Testis (tissue), 2 donors: Measurements from ENCODE around the gene ASIC1.

ENCODE experiments used
- POLR2A ChIP-seq: fragments of 450-650 bp; IDR thresholded peaks from one replicate; pipeline ENCODE4 v1.6.1; 2017; ENCODE audit warnings: antibody characterized with exemption, mild to moderate bottlenecking, moderate library complexity
- TF ChIP-seq, protein P1 (sequence below), 3 experiments: fragments of 450-650 bp in 2 of 3; fragments of 200-600 bp in 1 of 3; sonication (generic) in 1 of 3; IDR thresholded peaks; one replicate each; pipeline ENCODE4 v1.5.1; 2016 to 2019; ENCODE audit warnings: antibody characterized with exemption in 3 of 3, mild to moderate bottlenecking in 2 of 3, moderate library complexity in 1 of 3

DNA sequence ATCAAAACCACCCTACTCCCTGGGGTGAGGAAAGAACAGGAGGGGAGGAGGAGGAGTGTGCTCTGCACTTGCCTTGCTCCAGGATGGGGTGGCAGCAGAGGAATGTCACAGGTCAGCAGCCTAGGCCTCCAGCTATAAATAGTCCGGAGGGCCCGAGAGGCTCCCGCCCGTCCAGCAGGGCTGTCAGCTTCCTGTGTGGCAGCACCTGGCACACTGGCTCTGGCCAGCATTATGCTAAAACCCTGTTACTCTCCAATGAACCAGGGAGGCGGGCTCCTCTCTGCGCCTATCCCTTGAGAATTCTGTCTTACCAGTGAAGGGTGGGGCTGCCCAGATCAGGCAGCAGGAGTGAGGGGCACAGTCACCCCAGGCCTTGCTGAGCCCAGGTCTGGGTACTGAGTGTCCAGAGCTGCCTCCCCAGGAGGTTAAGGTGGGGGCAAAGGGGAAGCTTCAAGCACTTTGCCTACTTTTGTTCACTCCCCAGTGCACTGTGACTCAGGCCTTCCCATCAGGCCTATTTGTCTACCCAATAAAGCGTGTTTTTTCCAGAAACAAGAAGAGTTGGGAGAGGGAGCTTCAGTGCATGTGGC, 53.5 kb downstream of the ASIC1 start:
- TF ChIP-seq, protein P1, sequence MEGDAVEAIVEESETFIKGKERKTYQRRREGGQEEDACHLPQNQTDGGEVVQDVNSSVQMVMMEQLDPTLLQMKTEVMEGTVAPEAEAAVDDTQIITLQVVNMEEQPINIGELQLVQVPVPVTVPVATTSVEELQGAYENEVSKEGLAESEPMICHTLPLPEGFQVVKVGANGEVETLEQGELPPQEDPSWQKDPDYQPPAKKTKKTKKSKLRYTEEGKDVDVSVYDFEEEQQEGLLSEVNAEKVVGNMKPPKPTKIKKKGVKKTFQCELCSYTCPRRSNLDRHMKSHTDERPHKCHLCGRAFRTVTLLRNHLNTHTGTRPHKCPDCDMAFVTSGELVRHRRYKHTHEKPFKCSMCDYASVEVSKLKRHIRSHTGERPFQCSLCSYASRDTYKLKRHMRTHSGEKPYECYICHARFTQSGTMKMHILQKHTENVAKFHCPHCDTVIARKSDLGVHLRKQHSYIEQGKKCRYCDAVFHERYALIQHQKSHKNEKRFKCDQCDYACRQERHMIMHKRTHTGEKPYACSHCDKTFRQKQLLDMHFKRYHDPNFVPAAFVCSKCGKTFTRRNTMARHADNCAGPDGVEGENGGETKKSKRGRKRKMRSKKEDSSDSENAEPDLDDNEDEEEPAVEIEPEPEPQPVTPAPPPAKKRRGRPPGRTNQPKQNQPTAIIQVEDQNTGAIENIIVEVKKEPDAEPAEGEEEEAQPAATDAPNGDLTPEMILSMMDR (IDR thresholded peaks at IDR 0.05), result no peak
- TF ChIP-seq POLR2A, result no peak
